CD4-positive, CD25-positive, alpha-beta regulatory T cell (primary cell): Measurements from ENCODE around the gene CASS4. TPM values are rescaled to one million over a fixed set of nuclear protein-coding genes. Genes with fewer than 3 reads are reported as not detected.

Experiments
- ATAC-seq, 2 donors: fragments of 150-1000 bp; cut with Tn5 transposase; one replicate each; pipeline ENCODE4 v1.10.0; 2021; ENCODE audit warnings: low read depth in 2 of 2, moderate number of reproducible peaks in 2 of 2, moderate library complexity in 1 of 2
- DNase-seq, 3 donors: peaks; one replicate each; pipeline versions ENCODE4 v3.0.0 to v3.0.0-alpha.2; 2012 to 2022; ENCODE audit warnings: mixed read lengths in 1 of 3
- H3K27ac ChIP-seq: one replicate; pipeline ENCODE4 v1.7.0; 2013; ENCODE audit warnings: mild to moderate bottlenecking, low read length; ENCODE audit not compliant: insufficient read depth, poor library complexity, severe bottlenecking
- H3K27me3 ChIP-seq: one replicate; pipeline ENCODE4 v1.7.0; 2013; ENCODE audit warnings: low read length; ENCODE audit not compliant: control insufficient read depth, insufficient read depth
- H3K36me3 ChIP-seq: one replicate; pipeline ENCODE4 v1.7.0; 2013; ENCODE audit warnings: mild to moderate bottlenecking, low read length, moderate library complexity; ENCODE audit not compliant: control insufficient read depth, insufficient read depth
- H3K4me1 ChIP-seq: 2 replicates; pipeline ENCODE4 v1.7.0; 2013; ENCODE audit warnings: mild to moderate bottlenecking, low read length; ENCODE audit not compliant: insufficient read depth, control insufficient read depth, poor library complexity, severe bottlenecking
- H3K4me3 ChIP-seq: one replicate; pipeline ENCODE4 v1.7.0; 2013; ENCODE audit warnings: low read depth, mild to moderate bottlenecking, low read length, moderate library complexity
- H3K9me3 ChIP-seq, 2 experiments: 1 replicate in 1 of 2; 2 replicates in 1 of 2; pipeline ENCODE4 v1.7.0; 2013; ENCODE audit warnings: low read length in 2 of 2, mild to moderate bottlenecking in 1 of 2, moderate library complexity in 1 of 2; ENCODE audit not compliant: control insufficient read depth in 2 of 2
- H3K27ac Mint-ChIP-seq, 3 donors: one replicate each; pipeline ENCODE4 v1.8.0; 2020 to 2022; ENCODE audit warnings: mild to moderate bottlenecking in 3 of 3, mixed read lengths in 3 of 3, moderate library complexity in 2 of 3
- H3K27me3 Mint-ChIP-seq: one replicate; pipeline ENCODE4 v1.8.0; 2022; ENCODE audit warnings: mild to moderate bottlenecking, mixed read lengths
- H3K36me3 Mint-ChIP-seq: one replicate; pipeline ENCODE4 v1.8.0; 2020; ENCODE audit warnings: mixed read lengths
- H3K4me1 Mint-ChIP-seq, 4 donors: one replicate each; pipeline ENCODE4 v1.8.0; 2020 to 2022; ENCODE audit warnings: mixed read lengths in 4 of 4, mild to moderate bottlenecking in 1 of 4
- H3K4me3 Mint-ChIP-seq, 4 donors: one replicate each; pipeline ENCODE4 v1.8.0; 2020 to 2022; ENCODE audit warnings: mild to moderate bottlenecking in 4 of 4, mixed read lengths in 4 of 4, moderate library complexity in 3 of 4
- H3K9me3 Mint-ChIP-seq, 7 donors: one replicate each; pipeline ENCODE4 v1.8.0; 2020 to 2022; ENCODE audit warnings: mixed read lengths in 7 of 7, mild to moderate bottlenecking in 3 of 7, moderate library complexity in 2 of 7
- polyA plus RNA-seq, 4 donors: library from polyadenylated mRNA; unstranded; fragments of 300-500 nt; fragmentation: Illumina TruSeq; gene quantifications; one replicate each; pipeline ENCODE4 v1.2.3, GENCODE V29; 2021
- total RNA-seq: library from RNA; stranded (reverse); gene quantifications from one replicate; pipeline ENCODE4 v1.2.3, GENCODE V29; 2022

The CASS4 gene
- total and polyA plus RNA-seq, 5 donors from 2014 or later, result 0.96 to 9.8 (median 3.8) TPM

GRCh38 chr20:56437196-56437960, 25.3 kb downstream of the CASS4 start:
- no peak for ATAC-seq
- H3K4me3 ChIP-seq, result no peak overlapping the region
- Mint-ChIP-seq H3K4me3 (no peak overlapping the region), H3K36me3 (peaks cover 5% of the 10 kb centered on the region), H3K4me1 (peaks cover 5 to 26% (median 16%) of the 10 kb centered on the region in 4 donors), H3K27ac (peak overlapping the region in 1 of 3 donors; percentile 44), H3K9me3 (no peaks in the 10 kb centered on the region), H3K27me3 (no peaks in the 10 kb centered on the region)
- no peak for DNase-seq
- no peak overlapping the region for H3K27ac ChIP-seq
- H3K36me3 ChIP-seq, result no peaks in the 10 kb centered on the region
- H3K4me1 ChIP-seq, result peaks cover 17% of the 10 kb centered on the region
- H3K27me3 ChIP-seq, result no peaks in the 10 kb centered on the region
- no peaks in the 10 kb centered on the region for H3K9me3 ChIP-seq

GRCh38 chr20:56438284-56438683, 26.2 kb downstream of the CASS4 start:
- no peak overlapping the region for H3K4me3 ChIP-seq
- H3K9me3 ChIP-seq, result no peaks in the 10 kb centered on the region
- H3K27ac ChIP-seq, result no peak overlapping the region
- no peaks in the 10 kb centered on the region for H3K36me3 ChIP-seq
- DNase-seq (no peak), ATAC-seq (no peak)
- Mint-ChIP-seq H3K4me3 (peak overlapping the region in 1 of 4 donors; percentile 54), H3K4me1 (peaks cover 5 to 26% (median 15%) of the 10 kb centered on the region in 4 donors), H3K9me3 (no peaks in the 10 kb centered on the region), H3K36me3 (peaks cover 5% of the 10 kb centered on the region), H3K27me3 (no peaks in the 10 kb centered on the region), H3K27ac (peak overlapping the region in 1 of 3 donors; percentile 36)
- H3K4me1 ChIP-seq, result peaks cover 17% of the 10 kb centered on the region
- H3K27me3 ChIP-seq, result no peaks in the 10 kb centered on the region

- Mint-ChIP-seq H3K4me3 (peak overlapping the region in 1 of 4 donors; percentile 4), H3K27ac (peak overlapping the region; percentile 32 to 88 (median 63)), H3K27me3 (no peaks in the 10 kb centered on the region), H3K4me1 (peaks cover 5 to 26% (median 15%) of the 10 kb centered on the region in 4 donors), H3K9me3 (no peaks in the 10 kb centered on the region), H3K36me3 (peaks cover 5% of the 10 kb centered on the region)
- ATAC-seq (peak in 1 of 2 donors; percentile 16), DNase-seq (no peak)
- Histone ChIP-seq H3K27ac (no peak overlapping the region), H3K36me3 (no peaks in the 10 kb centered on the region), H3K4me3 (peak overlapping the region; percentile 18), H3K9me3 (no peaks in the 10 kb centered on the region), H3K4me1 (peaks cover 17% of the 10 kb centered on the region), H3K27me3 (no peaks in the 10 kb centered on the region)
Observed at GRCh38 chr20:56439771-56440291, 27.8 kb downstream of the CASS4 start.

GRCh38 chr20:56440346-56441007, 28.4 kb downstream of the CASS4 start:
- Histone ChIP-seq H3K4me1 (peaks cover 17% of the 10 kb centered on the region), H3K9me3 (no peaks in the 10 kb centered on the region), H3K36me3 (no peaks in the 10 kb centered on the region), H3K4me3 (peak overlapping the region; percentile 18), H3K27ac (no peak overlapping the region), H3K27me3 (no peaks in the 10 kb centered on the region)
- Mint-ChIP-seq H3K27ac (peak overlapping the region in 2 of 3 donors; percentile 63 to 88), H3K36me3 (peaks cover 9% of the 10 kb centered on the region), H3K9me3 (peaks cover 0 to 2% (median 0%) of the 10 kb centered on the region in 7 donors), H3K27me3 (no peaks in the 10 kb centered on the region), H3K4me1 (peaks cover 5 to 26% (median 14%) of the 10 kb centered on the region in 4 donors), H3K4me3 (peak overlapping the region in 1 of 4 donors; percentile 51)
- ATAC-seq, result peak in 1 of 2 donors; percentile 58
- DNase-seq, result peak in 2 of 3 donors; percentile 23 to 47

- Histone ChIP-seq H3K27me3 (no peaks in the 10 kb centered on the region), H3K4me3 (no peak overlapping the region), H3K27ac (no peak overlapping the region), H3K4me1 (peaks cover 17% of the 10 kb centered on the region), H3K9me3 (no peaks in the 10 kb centered on the region), H3K36me3 (no peaks in the 10 kb centered on the region)
- peaks cover 5 to 26% (median 14%) of the 10 kb centered on the region in 4 donors for H3K4me1 Mint-ChIP-seq
- peak overlapping the region in 2 of 3 donors; percentile 0 to 21 for H3K27ac Mint-ChIP-seq
- H3K36me3 Mint-ChIP-seq, result peaks cover 9% of the 10 kb centered on the region
- H3K27me3 Mint-ChIP-seq, result no peaks in the 10 kb centered on the region
- ATAC-seq (no peak), DNase-seq (no peak)
- H3K9me3 Mint-ChIP-seq, result peaks cover 0 to 2% (median 0%) of the 10 kb centered on the region in 7 donors
- H3K4me3 Mint-ChIP-seq, result no peak overlapping the region
Observed at GRCh38 chr20:56442389-56443365, 30.6 kb downstream of the CASS4 start.

- ATAC-seq (no peak), DNase-seq (no peak)
- no peak overlapping the region for H3K27ac ChIP-seq
- peaks cover 17% of the 10 kb centered on the region for H3K4me1 ChIP-seq
- peaks cover 9% of the 10 kb centered on the region for H3K36me3 Mint-ChIP-seq
- H3K4me1 Mint-ChIP-seq, result peaks cover 0 to 22% (median 13%) of the 10 kb centered on the region in 4 donors
- no peak overlapping the region for H3K4me3 Mint-ChIP-seq
- no peaks in the 10 kb centered on the region for H3K27me3 ChIP-seq
- H3K36me3 ChIP-seq, result no peaks in the 10 kb centered on the region
- no peaks in the 10 kb centered on the region for H3K9me3 ChIP-seq
- peaks cover 0 to 2% (median 0%) of the 10 kb centered on the region in 7 donors for H3K9me3 Mint-ChIP-seq
- no peak overlapping the region for H3K4me3 ChIP-seq
- no peaks in the 10 kb centered on the region for H3K27me3 Mint-ChIP-seq
- H3K27ac Mint-ChIP-seq, result no peak overlapping the region
Observed at GRCh38 chr20:56443654-56444540, 31.8 kb downstream of the CASS4 start.
